ENCODE data around the gene TRIM36. TPM values are rescaled to one million over a fixed set of nuclear protein-coding genes. Genes with fewer than 3 reads are reported as not detected.

The TRIM36 gene
- total RNA-seq, 4 donors from 2014 or later, result 27.2 to 69.0 (median 48.7) TPM

GRCh38 chr5:115193295-115193694 is 23.6 kb upstream of the TRIM36 start:
- no peak overlapping the region for H3K4me3 ChIP-seq
- H3K27me3 ChIP-seq, result no peaks in the 10 kb centered on the region
- H3K36me3 ChIP-seq, result no peaks in the 10 kb centered on the region
- TF ChIP-seq CTCF (IDR thresholded peaks at IDR 0.05), result no peak
- TF ChIP-seq POLR2A (IDR thresholded peaks at IDR 0.05), result no peak
- peaks cover 0 to 34% (median 0%) of the 10 kb centered on the region in 4 donors for H3K4me1 ChIP-seq
- H3K9me3 ChIP-seq, result no peaks in the 10 kb centered on the region
- DNase-seq, result no peak
- peak overlapping the region in 3 of 4 donors; percentile 18 to 76 (median 56) for H3K27ac ChIP-seq

GRCh38 chr5:115192098-115192497 is 22.4 kb upstream of the TRIM36 start:
- peak in 1 of 3 donors; percentile 68 for DNase-seq
- no peak for TF ChIP-seq CTCF (IDR thresholded peaks at IDR 0.05)
- TF ChIP-seq POLR2A (IDR thresholded peaks at IDR 0.05), result no peak
- Histone ChIP-seq H3K36me3 (no peaks in the 10 kb centered on the region), H3K27me3 (no peaks in the 10 kb centered on the region), H3K27ac (peak overlapping the region in 3 of 4 donors; percentile 9 to 79 (median 62)), H3K4me3 (no peak overlapping the region), H3K4me1 (peaks cover 0 to 34% (median 0%) of the 10 kb centered on the region in 4 donors), H3K9me3 (no peaks in the 10 kb centered on the region)

GRCh38 chr5:115191474-115192031 is 21.8 kb upstream of the TRIM36 start:
- Histone ChIP-seq H3K9me3 (no peaks in the 10 kb centered on the region), H3K4me3 (no peak overlapping the region), H3K27me3 (no peaks in the 10 kb centered on the region), H3K4me1 (peaks cover 0 to 34% (median 0%) of the 10 kb centered on the region in 4 donors), H3K27ac (peak overlapping the region in 3 of 4 donors; percentile 9 to 79 (median 62)), H3K36me3 (no peaks in the 10 kb centered on the region)
- DNase-seq, result no peak
- TF ChIP-seq CTCF (IDR thresholded peaks at IDR 0.05), result no peak
- no peak for TF ChIP-seq POLR2A (IDR thresholded peaks at IDR 0.05)

- H3K4me1 ChIP-seq, result peaks cover 0 to 26% (median 0%) of the 10 kb centered on the region in 4 donors
- no peak for TF ChIP-seq POLR2A (IDR thresholded peaks at IDR 0.05)
- no peaks in the 10 kb centered on the region for H3K36me3 ChIP-seq
- H3K27me3 ChIP-seq, result no peaks in the 10 kb centered on the region
- H3K9me3 ChIP-seq, result no peaks in the 10 kb centered on the region
- no peak overlapping the region for H3K4me3 ChIP-seq
- DNase-seq, result no peak
- peak overlapping the region in 2 of 4 donors; percentile 62 to 79 for H3K27ac ChIP-seq
Observed at GRCh38 chr5:115190388-115190787, 20.7 kb upstream of the TRIM36 start.

- H3K27ac ChIP-seq, result peak overlapping the region in 1 of 4 donors; percentile 62
- no peaks in the 10 kb centered on the region for H3K27me3 ChIP-seq
- TF ChIP-seq CTCF (IDR thresholded peaks at IDR 0.05) (no peak), POLR2A (IDR thresholded peaks at IDR 0.05) (no peak)
- no peaks in the 10 kb centered on the region for H3K9me3 ChIP-seq
- no peaks in the 10 kb centered on the region for H3K36me3 ChIP-seq
- peaks cover 0 to 26% (median 0%) of the 10 kb centered on the region in 4 donors for H3K4me1 ChIP-seq
- no peak overlapping the region for H3K4me3 ChIP-seq
- DNase-seq, result no peak
Observed at GRCh38 chr5:115189866-115190265, 20.2 kb upstream of the TRIM36 start.

- DNase-seq, result peak in 1 of 3 donors; percentile 59
- Histone ChIP-seq H3K4me1 (peaks cover 0 to 15% (median 0%) of the 10 kb centered on the region in 4 donors), H3K36me3 (no peaks in the 10 kb centered on the region), H3K27me3 (peaks cover 0 to 5% of the 10 kb centered on the region in 2 donors), H3K9me3 (no peaks in the 10 kb centered on the region), H3K4me3 (no peak overlapping the region), H3K27ac (no peak overlapping the region)
- TF ChIP-seq POLR2A (IDR thresholded peaks at IDR 0.05), result no peak
- no peak for TF ChIP-seq CTCF (IDR thresholded peaks at IDR 0.05)
Observed at GRCh38 chr5:115186794-115187193, 17.1 kb upstream of the TRIM36 start.
